ENCODE measurements around the gene NEUROD2.

The NEUROD2 gene

GRCh38 chr17:39650121-39650579 lies 42.4 kb upstream of the NEUROD2 start:
- no peak overlapping the region for H3K4me3 ChIP-seq (ENCODE audit: control insufficient read depth, low read depth, low read length)
- DNase-seq (ENCODE audit: low read depth), result no peak
- no peak for TF ChIP-seq CTCF (conservative IDR thresholded peaks at IDR 0.05; ENCODE audit: control insufficient read depth, insufficient read depth, low read depth, low read length)

GRCh38 chr17:39648616-39649366 lies 41.1 kb upstream of the NEUROD2 start:
- no peak overlapping the region for H3K4me3 ChIP-seq (ENCODE audit: control insufficient read depth, low read depth, low read length)
- DNase-seq (ENCODE audit: low read depth), result peak; percentile 36
- TF ChIP-seq CTCF (conservative IDR thresholded peaks at IDR 0.05; ENCODE audit: control insufficient read depth, insufficient read depth, low read depth, low read length), result no peak

GRCh38 chr17:39647256-39647655 lies 39.5 kb upstream of the NEUROD2 start:
- TF ChIP-seq CTCF (conservative IDR thresholded peaks at IDR 0.05; ENCODE audit: control insufficient read depth, insufficient read depth, low read depth, low read length), result no peak
- no peak for DNase-seq (ENCODE audit: low read depth)
- H3K4me3 ChIP-seq (ENCODE audit: control insufficient read depth, low read depth, low read length), result no peak overlapping the region

GRCh38 chr17:39643271-39643670 lies 35.6 kb upstream of the NEUROD2 start:
- H3K4me3 ChIP-seq (ENCODE audit: control insufficient read depth, low read depth, low read length), result no peak overlapping the region
- peak; percentile 46 for DNase-seq (ENCODE audit: low read depth)
- TF ChIP-seq CTCF (conservative IDR thresholded peaks at IDR 0.05; ENCODE audit: control insufficient read depth, insufficient read depth, low read depth, low read length), result no peak

- no peak for TF ChIP-seq CTCF (conservative IDR thresholded peaks at IDR 0.05; ENCODE audit: control insufficient read depth, insufficient read depth, low read depth, low read length)
These were observed 34.8 kb upstream of the NEUROD2 start for GRCh38 chr17:39642291-39643074.

GRCh38 chr17:39641883-39642282 lies 34.2 kb upstream of the NEUROD2 start:
- no peak overlapping the region for H3K4me3 ChIP-seq (ENCODE audit: control insufficient read depth, low read depth, low read length)
- DNase-seq (ENCODE audit: low read depth), result no peak
- TF ChIP-seq CTCF (conservative IDR thresholded peaks at IDR 0.05; ENCODE audit: control insufficient read depth, insufficient read depth, low read depth, low read length), result no peak

More at GRCh38 chr17:39642291-39643074, 34.8 kb upstream of the NEUROD2 start:
- DNase-seq (ENCODE audit: low read depth), result no peak
- no peak overlapping the region for H3K4me3 ChIP-seq (ENCODE audit: control insufficient read depth, low read depth, low read length)
